ENCODE results near the gene DTNBP1.
"Not testable (repeated sequence)": the region's sequence is repeated elsewhere in the genome, so short reads cannot be mapped to it uniquely, and the experiment has no call there.

DTNBP1 gene

DNA sequence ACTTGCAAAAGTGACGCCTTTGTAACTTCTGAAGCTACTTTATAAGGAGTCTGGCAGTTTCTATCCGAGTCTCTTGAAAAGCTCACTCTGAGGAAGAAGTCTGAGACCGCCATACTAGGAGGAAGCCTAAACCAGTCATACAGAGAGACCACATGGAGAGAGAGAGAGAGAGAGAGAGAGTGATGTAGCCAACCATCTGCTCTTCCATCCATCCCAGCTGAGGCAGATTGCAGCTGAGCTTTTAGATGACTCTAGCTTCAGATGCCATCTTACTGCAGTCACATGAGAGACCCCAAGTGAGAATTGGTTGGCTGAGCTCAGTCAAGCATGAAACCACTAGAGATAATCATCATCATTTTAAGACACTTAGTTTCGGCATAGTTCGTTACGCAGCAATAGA lies 15.0 kb upstream of the DTNBP1 start:
- TF ChIP-seq GATA1 (IDR thresholded peaks at IDR 0.05; ENCODE audit: low read depth, low read length) (no peak), POLR2A (IDR thresholded peaks at IDR 0.05; ENCODE audit: low read length) (no peak)
- no peak for DNase-seq

DNA sequence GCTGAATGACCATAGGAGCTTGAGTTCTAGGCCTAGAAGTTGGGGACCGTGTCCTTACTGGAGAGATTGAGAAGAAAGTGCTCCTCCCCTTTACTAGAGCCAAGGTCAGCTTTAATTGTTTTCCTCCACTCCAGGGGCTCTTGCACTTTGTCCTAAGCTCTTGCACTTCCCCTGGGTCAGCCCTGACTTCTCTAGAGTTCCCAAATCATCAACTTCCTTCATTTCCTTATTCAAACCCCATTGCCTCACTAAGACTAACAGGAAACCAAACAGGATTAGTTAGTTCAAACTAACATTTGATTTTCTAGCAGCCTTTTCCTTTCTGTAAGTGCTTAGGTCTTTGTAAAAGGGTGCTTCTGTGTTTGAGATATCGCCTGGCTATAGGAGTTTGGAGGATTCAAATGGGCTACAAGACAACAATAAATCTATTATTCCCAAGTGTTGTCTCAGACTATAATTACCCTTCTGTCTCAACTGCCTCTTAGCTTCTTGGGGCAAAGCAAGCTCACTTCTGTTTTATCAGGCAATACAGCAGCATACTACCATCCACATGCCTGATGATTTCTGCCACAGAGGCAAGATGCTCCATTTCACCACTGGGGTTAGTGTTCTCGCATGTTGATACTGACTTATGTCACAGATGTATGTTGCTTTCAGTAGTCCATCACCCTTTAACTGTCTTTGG lies 12.8 kb upstream of the DTNBP1 start:
- TF ChIP-seq POLR2A (IDR thresholded peaks at IDR 0.05; ENCODE audit: low read length) (no peak), GATA1 (IDR thresholded peaks at IDR 0.05; ENCODE audit: low read depth, low read length) (no peak)
- no peak for DNase-seq

DNA sequence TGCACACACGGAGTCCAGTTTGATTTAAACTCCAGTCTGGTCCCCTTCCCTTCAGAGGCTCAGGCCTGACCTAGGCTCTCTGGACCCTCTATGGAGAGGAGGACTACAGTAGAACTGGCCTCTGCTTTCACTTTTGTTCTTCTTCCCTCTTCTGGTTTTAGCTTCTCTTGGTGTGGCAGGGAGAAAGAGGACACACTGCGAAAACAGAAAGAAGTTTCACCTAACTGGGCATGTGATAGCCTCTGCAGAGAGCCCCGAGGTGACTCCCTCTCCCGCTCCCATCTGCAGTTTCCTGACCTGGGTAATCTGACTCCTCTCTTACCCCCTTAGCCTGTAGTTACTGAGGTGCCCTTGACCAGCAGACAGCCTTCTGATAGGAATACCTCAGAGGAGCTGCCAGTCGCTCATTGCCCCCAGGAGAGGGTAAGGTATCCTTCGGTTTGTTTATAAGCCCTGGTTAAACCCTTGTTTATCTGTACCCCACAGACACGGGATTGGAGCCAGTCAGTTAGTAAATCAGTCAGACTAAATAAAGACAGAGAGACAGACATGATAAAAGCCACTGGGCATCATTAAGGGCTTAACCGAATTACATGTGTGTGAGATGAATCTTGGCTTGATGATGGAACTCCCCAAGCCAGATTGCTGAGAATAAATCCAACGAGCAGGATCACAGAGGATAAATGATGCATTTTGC lies 12.0 kb upstream of the DTNBP1 start:
- TF ChIP-seq GATA1 (IDR thresholded peaks at IDR 0.05; ENCODE audit: low read depth, low read length) (no peak), POLR2A (IDR thresholded peaks at IDR 0.05; ENCODE audit: low read length) (no peak)
- no peak for DNase-seq

DNA sequence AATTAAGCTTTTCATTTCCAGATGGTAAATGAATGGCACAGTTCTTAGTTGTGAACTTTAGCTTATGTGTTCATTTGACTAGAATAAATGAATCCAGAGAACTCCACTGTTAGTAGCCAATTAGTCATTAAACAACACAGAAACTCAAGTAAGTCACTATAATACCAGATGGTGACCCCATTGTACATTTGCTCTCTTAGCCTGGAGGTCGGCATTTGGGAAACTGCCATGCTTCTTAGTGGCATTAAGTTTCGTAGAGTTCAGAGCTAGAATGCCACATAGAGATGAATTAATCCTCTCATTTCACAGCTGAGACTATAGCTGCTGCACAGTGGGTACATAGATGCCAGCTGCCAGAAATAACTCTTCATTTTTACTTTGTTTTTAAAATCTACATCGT lies 10.8 kb upstream of the DTNBP1 start:
- TF ChIP-seq GATA1 (IDR thresholded peaks at IDR 0.05; ENCODE audit: low read depth, low read length): no peak
- no peak for DNase-seq

DNA sequence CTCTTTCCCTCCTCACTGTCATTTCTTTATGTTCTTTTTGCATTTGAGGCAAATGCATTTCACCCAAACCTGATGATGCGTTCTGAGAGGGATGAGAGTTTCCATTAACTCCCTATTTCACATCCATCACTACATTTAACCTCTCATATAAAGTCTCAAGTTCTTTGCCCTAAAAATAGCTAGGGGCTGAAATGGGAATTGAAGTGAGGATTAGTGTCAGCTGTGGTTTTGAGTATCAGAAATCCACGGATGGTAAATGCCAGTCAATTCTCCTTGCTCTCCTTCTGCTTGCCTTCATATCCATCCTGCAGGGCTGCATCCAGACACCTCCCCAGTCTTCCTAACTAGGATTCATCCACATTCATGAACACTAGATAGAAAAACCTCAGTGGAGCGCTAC lies 10.0 kb upstream of the DTNBP1 start:
- DNase-seq: no peak
- no peak for TF ChIP-seq GATA1 (IDR thresholded peaks at IDR 0.05; ENCODE audit: low read depth, low read length)
- no peak for TF ChIP-seq POLR2A (IDR thresholded peaks at IDR 0.05; ENCODE audit: low read length)

DNA sequence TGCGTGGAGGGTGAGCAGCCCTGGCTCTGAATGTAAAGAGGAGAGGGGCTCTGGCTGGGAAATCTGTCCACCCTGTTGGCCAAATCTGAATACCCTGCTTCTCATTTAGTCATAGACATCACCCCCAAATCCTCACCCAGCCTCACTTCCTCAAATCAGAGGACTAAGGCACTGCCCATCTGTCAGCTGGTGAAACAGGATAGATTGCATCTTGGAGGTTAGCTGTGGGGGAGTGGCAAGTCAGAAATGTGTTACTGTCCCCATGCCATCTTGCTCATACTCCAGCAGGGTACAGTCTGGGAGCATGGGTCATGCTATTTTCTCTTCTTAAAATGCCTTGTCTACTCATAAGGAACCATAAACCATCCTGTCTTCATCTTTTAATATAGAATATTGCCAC lies 9.5 kb upstream of the DTNBP1 start:
- no peak for DNase-seq
- no peak for TF ChIP-seq GATA1 (IDR thresholded peaks at IDR 0.05; ENCODE audit: low read depth, low read length)

DNA sequence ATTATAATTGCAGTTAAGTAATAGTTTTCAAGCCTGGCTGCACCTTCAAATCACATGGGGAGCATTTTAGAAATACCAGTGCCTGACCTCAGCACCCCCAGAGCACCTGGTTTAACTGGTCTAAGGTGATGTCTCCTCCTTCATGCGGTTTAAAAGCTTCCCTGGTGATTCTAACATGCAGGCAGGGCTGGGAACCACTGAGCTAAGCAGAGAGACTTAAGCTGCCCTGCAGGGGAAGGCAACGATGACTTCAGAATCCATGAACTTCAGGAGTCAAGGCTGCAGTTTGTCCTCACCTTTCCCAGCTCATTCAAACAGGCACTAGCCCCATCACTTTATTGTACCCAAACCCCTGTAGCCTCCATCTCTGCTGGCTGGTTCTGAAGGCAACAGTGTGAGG lies 6.1 kb upstream of the DTNBP1 start:
- DNase-seq: no peak
- TF ChIP-seq POLR2A (IDR thresholded peaks at IDR 0.05; ENCODE audit: low read length) (no peak), GATA1 (IDR thresholded peaks at IDR 0.05; ENCODE audit: low read depth, low read length) (no peak)

DNA sequence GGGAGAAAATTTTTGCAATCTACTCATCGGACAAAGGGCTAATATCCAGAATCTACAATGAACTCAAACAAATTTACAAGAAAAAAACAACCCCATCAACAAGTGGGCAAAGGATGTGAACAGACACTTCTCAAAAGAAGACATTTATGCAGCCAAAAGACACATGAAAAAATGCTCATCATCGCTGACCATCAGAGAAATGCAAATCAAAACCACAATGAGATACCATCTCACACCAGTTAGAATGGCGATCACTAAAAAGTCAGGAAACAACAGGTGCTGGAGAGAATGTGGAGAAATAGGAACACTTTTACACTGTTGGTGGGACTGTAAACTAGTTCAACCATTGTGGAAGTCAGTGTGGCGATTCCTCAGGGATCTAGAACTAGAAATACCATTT lies 4.1 kb upstream of the DTNBP1 start:
- not testable (repeated sequence) for DNase-seq

DNA sequence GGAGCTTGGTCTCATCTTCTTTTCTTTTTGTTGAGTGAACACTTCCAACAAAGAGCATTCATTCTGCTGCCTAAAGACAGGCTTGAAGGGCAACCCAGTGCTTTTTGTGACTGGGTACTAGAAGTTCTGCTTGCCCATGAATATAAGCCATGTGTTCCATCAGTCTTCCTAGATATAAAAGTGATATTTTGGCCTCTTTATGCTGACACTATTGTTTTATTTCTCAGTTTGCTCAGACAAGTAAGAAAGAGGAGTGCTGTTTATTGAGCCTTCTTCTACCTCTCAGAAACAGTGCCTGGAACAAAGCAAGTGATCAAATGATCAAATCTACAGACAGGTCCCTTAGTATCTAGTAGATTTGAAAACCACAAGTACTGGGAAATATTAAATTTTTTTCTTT lies 2.4 kb upstream of the DTNBP1 start:
- no peak for TF ChIP-seq GATA1 (IDR thresholded peaks at IDR 0.05; ENCODE audit: low read depth, low read length)
- TF ChIP-seq POLR2A (IDR thresholded peaks at IDR 0.05; ENCODE audit: low read length): no peak

DNA sequence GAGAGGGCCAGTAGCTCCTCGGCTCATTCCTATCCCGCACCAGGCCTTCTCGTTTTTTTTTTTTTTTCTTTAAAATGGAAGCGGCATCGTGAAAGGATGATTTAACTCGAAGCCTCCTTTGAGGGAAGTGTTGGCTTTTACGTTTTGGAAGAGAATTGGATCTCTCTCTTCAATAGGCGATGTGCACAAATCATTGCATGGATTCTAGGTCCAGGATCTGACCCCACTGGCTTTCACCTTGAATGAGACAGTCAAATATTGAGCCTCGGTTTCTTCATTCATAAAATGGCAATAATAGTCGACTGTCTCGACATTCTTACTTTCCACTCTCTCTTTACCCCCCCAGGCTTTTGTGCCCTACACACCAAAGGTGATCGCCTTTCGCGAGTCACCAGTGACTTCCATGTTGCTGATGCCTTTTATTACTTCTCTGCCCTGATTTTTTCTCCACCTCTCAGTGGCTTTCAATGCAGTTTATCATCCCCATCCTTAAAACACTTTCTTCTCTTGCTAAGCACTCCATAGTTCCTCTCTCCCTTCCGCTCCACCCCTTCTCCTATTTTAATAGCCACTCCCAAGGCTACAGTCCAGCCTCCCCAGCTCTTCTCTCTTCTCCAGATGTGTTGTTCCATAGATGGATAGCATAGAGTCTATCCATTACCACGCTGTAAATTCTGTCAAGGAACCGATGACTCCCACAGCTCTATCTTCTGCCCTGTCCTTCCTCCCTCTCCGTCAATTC lies 473 bp upstream of the DTNBP1 start:
- TF ChIP-seq POLR2A (IDR thresholded peaks at IDR 0.05; ENCODE audit: low read length) (no peak), GATA1 (IDR thresholded peaks at IDR 0.05; ENCODE audit: low read depth, low read length) (no peak)
- no peak for DNase-seq

More for the DNA sequence above, 2.4 kb upstream of the DTNBP1 start:
- DNase-seq: no peak

DNA sequence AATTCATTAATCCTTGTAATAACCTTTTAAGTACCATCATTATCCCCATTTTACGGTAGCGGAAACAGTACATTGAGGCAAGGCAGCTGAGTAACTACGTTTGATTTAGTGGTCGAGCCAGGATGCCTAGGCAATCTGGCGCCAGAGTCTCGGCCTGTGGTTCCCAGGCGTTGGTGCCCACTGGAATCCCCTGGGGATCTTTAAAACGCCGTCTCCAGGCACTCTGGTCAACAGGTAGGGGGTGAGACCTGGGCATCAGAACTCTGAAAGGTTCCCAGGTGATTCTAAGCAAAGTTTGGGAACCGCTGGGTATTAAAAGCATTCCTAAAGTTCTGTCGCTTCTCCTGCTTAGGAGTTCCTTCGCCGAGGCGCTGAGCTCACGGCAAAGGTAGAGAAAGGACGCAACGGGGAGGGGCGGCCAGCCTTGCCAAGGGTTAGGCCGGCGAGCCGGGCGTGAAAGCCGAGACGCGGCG lies 939 bp downstream of the DTNBP1 start:
- DNase-seq: no peak
- no peak for TF ChIP-seq POLR2A (IDR thresholded peaks at IDR 0.05; ENCODE audit: low read length)
- TF ChIP-seq GATA1 (IDR thresholded peaks at IDR 0.05; ENCODE audit: low read depth, low read length): no peak

DNA sequence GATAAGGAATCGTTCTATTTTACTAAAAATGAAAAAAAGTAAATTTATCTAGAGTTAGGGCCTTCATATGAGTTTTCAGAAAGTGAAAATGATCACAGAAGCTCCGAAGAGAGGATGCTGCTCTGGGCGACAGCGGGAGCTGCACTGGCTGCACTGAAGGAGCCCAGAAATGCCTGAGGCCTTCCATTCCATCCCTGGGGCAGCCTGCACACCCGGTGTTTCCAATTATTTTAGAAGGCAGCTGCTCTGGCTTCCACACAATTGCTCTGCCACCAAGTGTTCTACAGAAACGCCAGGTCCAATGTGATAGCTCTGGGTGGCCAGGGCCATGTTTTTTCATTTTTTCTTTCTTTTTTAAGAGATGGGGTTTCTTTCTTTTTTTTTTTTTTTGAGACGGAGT lies 3.6 kb downstream of the DTNBP1 start:
- no peak for DNase-seq
- TF ChIP-seq POLR2A (IDR thresholded peaks at IDR 0.05; ENCODE audit: low read length): no peak
- no peak for TF ChIP-seq GATA1 (IDR thresholded peaks at IDR 0.05; ENCODE audit: low read depth, low read length)

DNA sequence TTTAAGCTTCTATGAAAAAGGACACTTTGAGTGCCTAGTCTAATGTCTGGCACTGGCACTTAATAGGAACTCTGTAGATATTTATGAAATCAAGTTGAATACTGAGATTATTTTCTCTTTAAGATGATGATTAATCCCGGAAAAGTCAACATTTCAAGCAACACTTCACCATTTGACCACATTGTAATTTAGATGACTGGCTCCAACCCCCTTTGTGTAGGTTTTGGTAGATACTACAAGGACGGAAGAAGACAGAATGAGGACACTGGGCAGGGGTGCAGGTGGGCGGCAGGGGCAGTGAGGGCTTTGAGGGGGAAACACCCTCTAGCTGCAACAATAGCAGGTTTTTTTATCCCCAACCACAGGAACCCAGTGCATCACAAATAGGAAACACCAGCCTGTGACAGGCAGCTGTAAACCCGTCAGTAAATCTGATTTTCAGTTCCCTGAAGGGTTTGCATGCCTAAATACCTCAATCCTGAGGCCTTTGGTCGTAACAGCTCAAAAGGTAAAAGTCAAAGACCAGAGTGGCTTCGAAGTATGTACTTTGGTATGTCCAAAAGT lies 4.6 kb downstream of the DTNBP1 start:
- no peak for TF ChIP-seq POLR2A (IDR thresholded peaks at IDR 0.05; ENCODE audit: low read length)
- DNase-seq: no peak

DNA sequence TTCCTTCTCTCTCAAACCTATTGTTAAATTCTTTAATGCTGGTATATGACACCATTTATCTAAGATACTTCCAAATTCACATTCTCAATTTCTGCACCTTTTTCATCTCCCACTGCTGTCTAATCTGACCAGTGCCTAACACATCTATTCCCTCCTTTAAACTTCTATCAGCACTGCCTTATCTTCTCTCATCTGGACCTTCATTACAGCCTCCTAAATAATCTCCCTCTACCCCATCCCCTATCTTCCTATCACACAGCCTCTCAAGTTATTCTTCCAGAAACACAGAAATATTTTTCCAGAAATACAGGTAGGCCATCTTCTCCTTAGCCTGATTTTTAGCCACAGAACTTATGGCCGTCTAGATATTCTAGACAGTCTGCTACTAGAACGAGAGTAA lies 5.5 kb downstream of the DTNBP1 start:
- no peak for DNase-seq
- TF ChIP-seq GATA1 (IDR thresholded peaks at IDR 0.05; ENCODE audit: low read depth, low read length): no peak
- TF ChIP-seq POLR2A (IDR thresholded peaks at IDR 0.05; ENCODE audit: low read length): no peak

All from erythroblast (primary cell).